ENCODE results near the gene PCYT2. TPM values are rescaled to one million over a fixed set of nuclear protein-coding genes. Genes with fewer than 3 reads are reported as not detected.

Gene PCYT2
- total and polyA plus RNA-seq, 2 experiments from 2014 or later: 83.8 to 138 TPM

- TF ChIP-seq CTCF (IDR thresholded peaks at IDR 0.05; ENCODE audit: low read depth, low read length): no peak
- Histone ChIP-seq H3K9me3 (ENCODE audit: low read depth) (no peaks in the 10 kb centered on the region), H3K4me3 (no peak overlapping the region), H3K27me3 (peaks cover 17% of the 10 kb centered on the region), H3K27ac (no peak overlapping the region), H3K4me1 (ENCODE audit: low read depth) (peaks cover 8% of the 10 kb centered on the region), H3K36me3 (peaks cover 12% of the 10 kb centered on the region)
- no peak for DNase-seq (ENCODE audit: low read depth in 1 of 2, low spot score in 1 of 2)
Observed at GRCh38 chr17:81905993-81906392, 5.2 kb downstream of the PCYT2 start.

- no peaks in the 10 kb centered on the region for H3K9me3 ChIP-seq (ENCODE audit: low read depth)
- H3K27ac ChIP-seq: no peak overlapping the region
- H3K4me3 ChIP-seq: no peak overlapping the region
- no peak for DNase-seq (ENCODE audit: low read depth in 1 of 2, low spot score in 1 of 2)
- peaks cover 18% of the 10 kb centered on the region for H3K27me3 ChIP-seq
- no peak for TF ChIP-seq CTCF (IDR thresholded peaks at IDR 0.05; ENCODE audit: low read depth, low read length)
- peaks cover 8% of the 10 kb centered on the region for H3K4me1 ChIP-seq (ENCODE audit: low read depth)
- H3K36me3 ChIP-seq: peaks cover 12% of the 10 kb centered on the region
Observed at GRCh38 chr17:81905424-81905875, 5.7 kb downstream of the PCYT2 start.

GRCh38 chr17:81904600-81905423 lies 6.4 kb downstream of the PCYT2 start:
- DNase-seq (ENCODE audit: low read depth in 1 of 2, low spot score in 1 of 2): no peak
- Histone ChIP-seq H3K4me1 (ENCODE audit: low read depth) (peaks cover 3% of the 10 kb centered on the region), H3K36me3 (peaks cover 12% of the 10 kb centered on the region), H3K27ac (no peak overlapping the region), H3K4me3 (no peak overlapping the region), H3K9me3 (ENCODE audit: low read depth) (no peaks in the 10 kb centered on the region), H3K27me3 (peaks cover 18% of the 10 kb centered on the region)
- no peak for TF ChIP-seq CTCF (IDR thresholded peaks at IDR 0.05; ENCODE audit: low read depth, low read length)

GRCh38 chr17:81903896-81904599 lies 7.2 kb downstream of the PCYT2 start:
- DNase-seq (ENCODE audit: low read depth in 1 of 2, low spot score in 1 of 2): no peak
- no peak overlapping the region for H3K27ac ChIP-seq

GRCh38 chr17:81903415-81903831 lies 7.8 kb downstream of the PCYT2 start:
- Histone ChIP-seq H3K4me3 (no peak overlapping the region), H3K4me1 (ENCODE audit: low read depth) (no peaks in the 10 kb centered on the region), H3K36me3 (peaks cover 15% of the 10 kb centered on the region), H3K27me3 (peaks cover 18% of the 10 kb centered on the region), H3K9me3 (ENCODE audit: low read depth) (no peaks in the 10 kb centered on the region), H3K27ac (no peak overlapping the region)
- DNase-seq (ENCODE audit: low read depth in 1 of 2, low spot score in 1 of 2): no peak
- no peak for TF ChIP-seq CTCF (IDR thresholded peaks at IDR 0.05; ENCODE audit: low read depth, low read length)

More at GRCh38 chr17:81903896-81904599, 7.2 kb downstream of the PCYT2 start:
- peaks cover 12% of the 10 kb centered on the region for H3K36me3 ChIP-seq
- no peak overlapping the region for H3K4me3 ChIP-seq
- no peak for TF ChIP-seq CTCF (IDR thresholded peaks at IDR 0.05; ENCODE audit: low read depth, low read length)
- H3K4me1 ChIP-seq (ENCODE audit: low read depth): no peaks in the 10 kb centered on the region
- peaks cover 18% of the 10 kb centered on the region for H3K27me3 ChIP-seq
- no peaks in the 10 kb centered on the region for H3K9me3 ChIP-seq (ENCODE audit: low read depth)

Data from cardiac muscle cell (in vitro differentiated cells and primary cell).